Measurements from ENCODE around the gene MRPL45.

MRPL45 gene

GRCh38 chr17:38363016-38363415 is 66.0 kb downstream of the MRPL45 start:
- no peak overlapping the region for H3K4me3 ChIP-seq (ENCODE audit: low read length)
- DNase-seq (ENCODE audit: low read depth) = no peak
- TF ChIP-seq CTCF (conservative IDR thresholded peaks at IDR 0.05; ENCODE audit: low read depth, low read length) = no peak

GRCh38 chr17:38364741-38365140 is 67.8 kb downstream of the MRPL45 start:
- no peak for TF ChIP-seq CTCF (conservative IDR thresholded peaks at IDR 0.05; ENCODE audit: low read depth, low read length)
- no peak for DNase-seq (ENCODE audit: low read depth)

GRCh38 chr17:38369124-38369886 is 72.3 kb downstream of the MRPL45 start:
- H3K4me3 ChIP-seq (ENCODE audit: low read length) = no peak overlapping the region
- TF ChIP-seq CTCF (conservative IDR thresholded peaks at IDR 0.05; ENCODE audit: low read depth, low read length) = no peak
- DNase-seq (ENCODE audit: low read depth) = no peak

More at GRCh38 chr17:38364741-38365140, 67.8 kb downstream of the MRPL45 start:
- no peak overlapping the region for H3K4me3 ChIP-seq (ENCODE audit: low read length)

Data from retinal pigment epithelial cell (primary cell).